GM18517 (cell line): Measurements from ENCODE around the gene SRCAP.

Experiments used
- ATAC-seq: cut with Tn5 transposase; IDR thresholded peaks from one replicate; pipeline ENCODE4 v1.9.1; 2021; ENCODE audit warnings: mild to moderate bottlenecking, moderate library complexity; ENCODE audit not compliant: unreplicated experiment

Gene SRCAP

GRCh38 chr16:30698816-30699614, at the start of gene SRCAP:
Gene SRCAP (plus strand): TSS chr16:30699171. CDS start chr16:30700825, 1,654 bp downstream.
- peak; percentile 28 for ATAC-seq

DNA sequence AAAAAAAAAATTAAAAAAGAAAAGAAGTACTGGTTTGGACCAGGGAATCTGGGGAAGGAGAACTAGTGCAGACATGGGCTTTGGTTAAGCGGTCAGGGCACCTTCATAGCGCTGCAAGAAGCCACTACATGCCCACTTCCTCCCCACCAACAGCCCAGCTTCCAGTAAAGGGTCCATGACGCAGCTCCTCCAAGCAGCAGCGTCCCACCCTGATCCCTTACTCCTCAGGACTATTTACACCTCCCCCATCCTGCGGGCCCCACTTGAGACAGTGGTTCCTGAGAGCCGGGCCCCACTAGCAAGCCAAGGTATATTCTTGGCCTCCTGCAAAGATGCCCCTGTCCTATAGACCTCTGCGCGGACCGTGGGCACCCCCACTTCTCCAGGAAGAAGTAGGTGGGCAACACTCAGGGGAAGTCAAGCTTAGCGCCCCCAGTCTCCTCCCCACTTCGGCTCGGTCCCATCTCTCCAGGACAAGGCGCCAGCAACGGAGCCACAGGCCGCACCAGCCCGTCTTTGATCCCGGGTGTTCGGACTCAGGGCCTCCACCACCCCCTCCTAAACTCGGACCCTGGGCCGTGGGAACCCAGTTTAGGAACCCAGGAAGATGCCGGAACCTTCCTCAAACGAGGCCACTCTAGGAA, 49.1 kb upstream of the SRCAP start:
- ATAC-seq, result no peak

DNA sequence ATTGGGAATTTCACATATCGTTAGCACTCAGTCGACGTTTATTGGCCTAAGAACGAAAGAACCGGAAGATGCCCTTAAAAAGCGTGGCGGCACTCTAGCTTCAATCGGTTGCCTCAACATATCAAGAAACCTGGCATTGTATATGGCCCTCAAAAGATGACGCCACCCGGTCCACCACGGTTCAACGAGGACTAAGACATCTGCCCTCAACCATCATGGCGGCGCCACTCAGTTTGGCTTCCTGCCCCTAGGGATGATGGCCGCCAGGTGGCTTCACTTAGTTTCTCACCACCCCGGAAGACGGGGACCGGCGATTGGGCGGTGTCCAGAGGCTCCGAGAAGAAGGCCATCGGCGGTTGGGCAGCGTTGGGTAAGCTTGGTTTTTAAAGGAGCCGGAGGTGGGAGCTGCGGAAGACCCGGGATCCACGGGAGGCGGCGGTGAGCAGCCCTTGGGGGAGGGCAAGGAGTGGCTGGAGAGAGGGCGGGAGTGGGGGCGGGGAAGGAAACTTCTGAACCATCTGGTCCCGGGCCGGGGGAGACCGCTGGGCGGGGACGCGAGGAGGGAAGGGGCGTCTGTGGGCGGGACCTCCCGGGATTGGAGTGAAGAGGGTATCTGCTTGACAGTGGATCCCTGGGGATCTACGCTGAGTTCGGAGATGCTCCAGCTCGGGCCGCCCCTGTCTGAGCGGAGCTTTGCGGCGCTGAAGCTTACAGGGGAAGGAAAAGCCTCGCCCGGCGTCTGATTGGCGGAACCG, 48.4 kb upstream of the SRCAP start, which contains the start of gene PRR14:
Gene PRR14, plus strand, starts transcription at position 592 of the 755 bp plus-strand sequence. CDS start 686 bp downstream, outside the sequence.
- ATAC-seq, result peak; percentile 74

- ATAC-seq, result peak; percentile 27
Measured at GRCh38 chr16:30651124-30652004, 47.6 kb upstream of the SRCAP start.

GRCh38 chr16:30652005-30652296, 47.0 kb upstream of the SRCAP start:
- no peak for ATAC-seq

DNA sequence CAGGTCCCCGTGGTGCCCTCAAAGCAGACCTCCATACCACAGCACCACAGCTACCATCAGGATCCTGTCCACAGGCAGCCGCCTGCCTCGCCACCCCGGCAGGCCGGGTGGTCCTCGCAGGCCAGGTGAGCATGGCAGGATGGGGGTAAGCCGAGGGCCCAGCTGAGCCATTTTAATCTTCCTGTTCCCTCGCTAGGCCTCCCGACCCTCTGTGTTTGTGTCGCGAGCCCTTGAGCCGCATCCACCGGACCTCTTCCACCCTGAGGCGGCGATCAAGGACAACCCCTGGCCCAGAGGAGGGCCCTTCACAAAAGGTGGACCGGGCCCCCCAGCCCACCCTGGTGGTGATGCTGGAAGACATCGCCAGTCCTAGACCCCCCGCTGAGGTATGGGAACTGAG, 46.3 kb upstream of the SRCAP start:
- ATAC-seq, result no peak

DNA sequence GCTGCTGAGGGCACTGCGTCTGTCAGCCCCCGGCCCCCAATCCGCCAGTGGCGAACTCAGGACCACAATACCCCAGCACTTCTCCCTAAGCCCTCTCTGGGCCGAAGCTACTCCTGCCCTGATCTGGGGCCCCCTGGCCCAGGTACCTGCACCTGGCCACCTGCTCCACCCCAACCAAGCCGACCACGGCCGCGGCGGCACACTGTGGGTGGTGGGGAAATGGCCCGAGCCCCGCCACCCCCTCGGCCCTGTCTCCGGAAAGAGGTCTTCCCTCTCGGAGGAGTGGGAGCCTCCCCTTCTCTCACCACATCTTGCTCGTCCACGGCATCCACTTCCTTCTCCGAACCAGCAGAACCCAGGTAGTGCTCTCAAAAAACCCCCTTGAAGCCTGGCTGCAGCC, 44.1 kb upstream of the SRCAP start:
- ATAC-seq, result no peak

GRCh38 chr16:30655815-30656347, 43.1 kb upstream of the SRCAP start:
- no peak for ATAC-seq

- ATAC-seq, result no peak
Measured at GRCh38 chr16:30656388-30656787, 42.6 kb upstream of the SRCAP start.

DNA sequence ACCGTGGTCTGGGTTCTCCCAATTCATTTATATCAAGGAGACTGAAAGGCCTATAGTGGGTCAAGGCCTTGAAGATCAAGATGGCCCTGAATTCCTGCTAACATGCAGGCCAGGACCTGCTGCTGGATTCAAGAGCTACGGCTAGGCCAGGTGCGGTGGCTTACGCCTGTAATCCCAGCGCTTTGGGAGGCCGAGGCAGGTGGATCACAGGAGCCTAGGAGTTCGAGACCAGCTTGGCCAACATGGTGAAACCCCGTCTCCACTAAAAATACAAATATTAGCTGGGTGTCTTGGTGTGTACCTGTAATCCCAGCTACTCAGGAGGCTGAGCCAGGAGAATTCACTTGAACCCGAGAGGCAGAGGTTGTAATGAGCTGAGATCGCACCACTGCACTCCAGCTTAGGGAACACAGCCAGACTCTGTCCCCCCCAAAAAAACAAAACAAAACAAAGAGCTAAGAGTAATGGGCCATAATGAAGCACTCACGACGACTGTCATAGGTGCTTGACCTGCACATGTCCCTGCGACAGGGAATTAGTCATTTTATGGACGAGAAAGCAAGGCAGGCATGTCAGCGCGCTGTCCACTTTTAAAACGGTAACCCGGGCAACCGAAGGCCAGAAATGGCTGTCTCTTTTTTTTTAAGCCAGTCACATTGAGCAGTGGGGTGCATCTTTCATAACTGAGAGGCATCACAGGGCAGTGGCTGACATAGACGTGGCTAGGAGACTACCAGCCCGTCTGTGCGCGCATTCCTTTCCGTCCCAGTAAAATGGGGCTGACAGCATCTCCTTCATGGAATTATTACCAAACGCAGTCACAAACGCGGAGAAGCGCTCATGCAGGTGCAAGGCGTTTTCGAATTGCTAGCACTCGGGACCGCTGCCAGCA, 41.8 kb upstream of the SRCAP start:
- ATAC-seq, result no peak

DNA sequence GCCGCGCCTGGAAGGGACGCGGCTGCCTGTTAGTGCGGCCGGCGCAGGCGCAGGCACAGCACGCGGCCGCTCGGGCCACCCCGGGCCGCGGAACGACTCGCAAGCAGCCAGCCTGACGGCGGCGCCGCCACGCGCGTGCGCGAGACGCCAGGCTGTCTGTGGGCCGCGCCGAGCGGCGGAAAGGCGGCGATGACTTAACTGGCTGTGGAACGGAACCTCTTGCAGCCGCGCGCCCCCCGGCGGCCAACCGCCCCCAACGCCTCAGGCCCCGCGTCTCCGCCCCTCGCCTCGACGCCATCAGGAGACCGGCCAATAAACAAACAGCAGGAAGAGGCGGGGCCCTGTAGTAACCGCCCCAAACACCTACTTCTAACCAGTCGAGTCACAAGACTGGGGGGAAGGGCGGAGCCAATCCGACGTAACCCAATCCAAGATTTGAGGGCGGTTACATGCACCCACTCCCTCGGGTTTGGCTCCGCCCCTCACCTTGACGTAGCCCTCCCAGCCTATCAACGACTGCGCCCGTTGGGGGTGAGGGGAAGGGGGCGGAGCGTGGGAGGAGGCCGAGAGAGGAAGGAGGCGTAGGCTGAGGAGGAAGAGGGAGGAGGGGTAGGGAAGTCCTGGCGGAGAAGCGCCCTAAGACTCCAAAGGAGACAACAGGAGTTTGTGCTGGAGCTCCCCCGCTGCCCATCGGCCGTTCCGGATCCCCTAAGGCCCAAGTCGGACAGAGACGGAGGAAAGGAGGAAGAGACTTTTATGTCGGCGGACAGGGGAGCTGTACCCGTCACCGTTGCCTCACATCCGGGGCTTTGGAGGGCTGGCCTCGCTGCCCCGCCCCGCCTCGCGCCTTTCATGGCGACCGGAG, 40.9 kb upstream of the SRCAP start, which contains the start of gene FBRS:
Gene FBRS, plus strand, starts transcription at position 566 of the 865 bp plus-strand sequence. CDS start 1,088 bp downstream, outside the sequence.
- ATAC-seq, result peak; percentile 81

GRCh38 chr16:30658731-30659506, 40.1 kb upstream of the SRCAP start:
- ATAC-seq, result peak; percentile 37

DNA sequence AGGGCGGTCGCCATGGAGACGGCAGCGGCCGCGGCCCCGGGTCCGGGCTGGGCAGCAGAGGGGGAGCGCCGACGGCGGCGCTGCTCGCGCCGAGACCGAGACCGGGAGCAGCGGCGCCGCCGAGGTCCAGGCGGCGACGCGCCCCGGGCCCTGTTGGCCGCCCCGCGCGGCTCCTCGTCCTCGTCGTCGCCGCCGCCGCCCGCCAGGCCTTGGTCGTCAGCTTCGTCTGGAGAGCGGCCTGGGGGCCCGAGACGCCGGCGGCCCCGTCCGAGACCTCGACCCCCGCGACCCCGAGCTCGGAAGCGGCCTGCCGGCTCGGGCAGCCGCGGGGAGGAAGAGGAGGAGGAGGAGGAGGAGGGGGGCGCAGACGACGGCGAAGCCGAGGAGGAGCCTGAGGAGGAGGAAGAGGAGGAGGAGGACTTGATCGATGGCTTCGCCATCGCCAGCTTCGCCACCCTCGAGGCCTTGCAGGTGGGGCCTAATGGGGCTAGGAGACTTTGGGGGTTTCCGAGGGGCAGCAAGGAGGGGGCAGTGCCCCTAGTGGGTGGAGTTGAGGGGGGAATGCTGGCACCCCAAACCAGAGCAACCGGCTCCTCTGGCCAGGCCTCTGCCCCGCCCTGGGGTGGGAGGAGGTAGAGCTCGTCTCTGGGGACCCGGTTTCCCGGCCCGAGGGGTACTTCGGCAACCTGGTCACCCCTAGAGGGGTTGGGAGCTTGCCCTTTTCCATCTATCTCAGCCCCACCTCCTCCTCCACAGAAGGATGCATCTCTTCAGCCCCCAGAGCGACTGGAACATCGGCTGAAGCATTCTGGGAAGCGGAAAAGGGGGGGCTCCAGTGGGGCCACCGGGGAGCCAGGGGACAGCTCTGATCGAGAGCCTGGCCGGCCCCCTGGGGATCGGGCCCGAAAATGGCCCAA, 39.2 kb upstream of the SRCAP start:
- ATAC-seq, result no peak

DNA sequence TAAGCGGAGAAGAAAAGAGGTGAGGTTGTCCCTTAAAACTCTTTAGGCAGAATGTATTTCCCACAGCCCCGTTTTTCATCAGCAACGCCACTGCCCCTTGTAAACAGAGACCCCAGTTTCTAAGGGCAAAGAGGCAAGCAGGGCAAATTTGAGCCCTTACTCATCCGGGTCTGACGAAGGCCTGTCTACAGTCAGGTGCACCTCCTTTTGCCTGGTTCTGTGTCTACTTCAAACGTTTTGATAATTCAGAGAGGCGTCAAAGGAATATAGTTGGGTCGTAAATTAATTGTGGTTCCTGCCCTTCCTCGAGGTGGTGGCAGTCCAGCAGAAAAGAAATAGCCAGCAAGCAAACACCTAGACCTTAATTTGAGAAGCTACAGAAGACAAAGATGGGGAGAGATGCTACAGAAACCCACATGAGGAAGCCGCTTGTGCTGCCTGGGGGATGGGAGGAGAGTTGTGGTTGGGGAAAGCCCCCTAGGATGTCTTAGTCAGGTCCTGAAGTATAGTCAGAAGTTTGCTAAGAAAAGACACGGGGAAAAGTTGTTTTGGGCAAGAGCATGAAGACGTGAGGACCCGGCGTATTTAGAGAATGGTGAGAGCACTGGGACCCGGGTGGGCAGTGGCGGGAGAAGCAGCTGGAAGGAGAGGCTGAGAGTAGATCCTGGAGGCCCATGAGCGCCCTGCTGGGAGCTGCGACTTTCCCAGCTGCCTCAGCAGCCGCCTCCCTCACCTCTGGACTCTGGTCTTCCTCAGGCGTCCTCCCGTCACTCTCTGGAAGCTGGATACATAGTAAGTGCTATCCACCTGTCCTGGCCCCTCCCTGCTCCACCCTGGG, 38.3 kb upstream of the SRCAP start:
- ATAC-seq, result no peak

DNA sequence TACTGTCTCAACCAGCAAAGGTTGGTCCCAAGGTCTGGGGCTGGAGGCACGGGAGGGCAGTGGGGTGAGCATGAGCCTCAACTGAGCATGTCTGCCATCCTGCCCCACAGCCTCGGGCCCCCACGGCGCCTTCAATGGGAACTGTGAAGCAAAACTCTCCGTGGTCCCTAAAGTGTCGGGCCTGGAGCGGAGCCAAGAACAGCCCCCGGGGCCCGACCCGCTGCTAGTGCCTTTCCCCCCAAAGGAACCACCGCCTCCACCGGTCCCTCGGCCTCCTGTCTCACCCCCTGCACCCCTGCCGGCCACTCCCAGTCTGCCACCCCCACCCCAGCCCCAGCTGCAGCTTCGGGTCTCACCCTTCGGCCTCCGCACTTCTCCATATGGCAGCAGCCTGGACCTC, 36.5 kb upstream of the SRCAP start:
- ATAC-seq, result no peak

DNA sequence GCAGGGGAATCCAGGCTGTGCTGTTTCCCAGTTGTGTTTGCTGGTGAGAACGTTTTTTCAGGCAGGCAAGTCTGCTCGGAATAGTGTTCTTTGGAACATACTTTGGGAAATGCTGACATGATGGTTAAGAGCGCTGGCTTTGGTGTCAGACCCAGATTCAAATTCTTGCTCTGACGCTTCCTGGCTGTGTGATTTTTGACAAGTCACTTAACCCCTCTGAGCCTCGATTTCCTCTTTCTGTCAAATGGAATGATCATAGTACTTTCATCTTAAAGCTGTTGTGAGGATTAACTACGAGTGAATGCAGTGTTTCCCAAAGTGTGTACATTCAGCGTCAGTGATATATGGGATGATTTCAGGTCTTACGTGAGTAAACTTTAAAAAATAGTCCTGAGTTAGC, 35.9 kb upstream of the SRCAP start:
- ATAC-seq, result no peak
